VCaP (cell line): ENCODE measurements around the gene RPRD1B.

ENCODE experiments used
- H3K27ac ChIP-seq: fragments of 450-650 bp; 2 replicates; pipeline ENCODE4 v1.5.1; 2017
- CTCF ChIP-seq: fragments of 450-650 bp; conservative IDR thresholded peaks from 2 replicates; pipeline ENCODE4 v1.5.1; 2017; ENCODE audit warnings: mild to moderate bottlenecking, moderate library complexity

Gene RPRD1B

GRCh38 chr20:38044685-38045084, 11.1 kb downstream of the RPRD1B start:
- no peak overlapping the region for H3K27ac ChIP-seq

GRCh38 chr20:38046572-38046971, 13.0 kb downstream of the RPRD1B start:
- no peak overlapping the region for H3K27ac ChIP-seq
- no peak for TF ChIP-seq CTCF

More at GRCh38 chr20:38044685-38045084, 11.1 kb downstream of the RPRD1B start:
- no peak for TF ChIP-seq CTCF

GRCh38 chr20:38049800-38050199, 16.3 kb downstream of the RPRD1B start:
- peak overlapping the region; percentile 37 for H3K27ac ChIP-seq
- TF ChIP-seq CTCF: no peak

DNA sequence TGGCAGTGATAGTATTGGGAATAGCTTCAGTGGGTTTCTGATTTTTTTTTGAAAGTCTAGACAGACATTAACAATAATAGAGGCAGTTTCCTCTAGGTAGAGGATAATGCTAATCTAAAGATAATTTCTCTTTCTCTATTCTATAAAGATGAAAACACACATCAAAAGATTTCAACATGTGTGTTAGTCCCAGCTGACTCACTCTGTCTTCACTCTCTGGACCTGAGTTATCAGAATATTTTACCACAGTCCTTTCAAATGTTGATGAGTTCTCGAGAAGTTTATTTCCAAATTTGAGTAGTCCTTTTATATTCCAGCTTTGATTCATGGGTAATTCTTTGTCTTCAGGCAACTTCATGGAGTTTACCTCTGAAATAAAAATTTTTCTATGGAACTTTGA, 17.1 kb downstream of the RPRD1B start:
- peak overlapping the region; percentile 37 for H3K27ac ChIP-seq
- no peak for TF ChIP-seq CTCF

DNA sequence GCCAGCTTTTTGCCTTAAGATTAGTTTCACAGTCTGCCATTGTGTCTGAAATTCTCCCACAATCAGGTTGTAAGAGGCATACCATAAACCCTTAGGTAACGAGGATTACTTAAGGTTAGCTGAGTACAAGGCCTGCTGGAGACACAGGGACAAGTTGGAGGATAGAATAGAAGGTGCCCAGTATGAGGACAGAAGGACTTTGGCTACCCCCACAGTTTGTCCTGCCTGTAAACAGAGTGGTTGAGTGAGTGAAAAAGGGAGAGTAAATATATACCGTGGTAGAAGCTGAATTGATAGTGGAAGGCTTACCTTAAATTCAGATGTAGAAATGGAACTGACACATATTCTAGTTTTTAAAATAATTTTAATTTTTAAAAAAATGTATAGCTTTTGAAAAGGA, 19.3 kb downstream of the RPRD1B start:
- peak overlapping the region; percentile 25 for H3K27ac ChIP-seq
- no peak for TF ChIP-seq CTCF

DNA sequence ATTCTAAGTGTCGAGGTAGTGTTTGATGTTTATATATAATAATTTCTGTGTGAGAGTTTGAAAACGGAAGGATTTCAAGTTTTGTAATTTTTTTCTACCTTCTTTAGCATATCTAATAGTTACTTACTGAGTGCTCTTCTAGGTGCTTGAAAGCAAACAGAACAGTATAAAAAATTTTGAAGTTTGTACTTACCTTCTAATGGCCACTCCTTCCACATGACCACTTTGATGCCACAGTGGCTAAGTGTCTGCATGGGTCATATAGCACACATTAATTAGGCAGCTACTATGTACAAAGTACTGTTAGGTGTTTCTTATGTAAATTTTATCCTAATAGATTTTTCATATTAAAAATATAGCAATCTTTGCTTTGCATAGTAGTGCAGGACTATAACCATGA, 21.1 kb downstream of the RPRD1B start:
- H3K27ac ChIP-seq: peak overlapping the region; percentile 30
- TF ChIP-seq CTCF: no peak

DNA sequence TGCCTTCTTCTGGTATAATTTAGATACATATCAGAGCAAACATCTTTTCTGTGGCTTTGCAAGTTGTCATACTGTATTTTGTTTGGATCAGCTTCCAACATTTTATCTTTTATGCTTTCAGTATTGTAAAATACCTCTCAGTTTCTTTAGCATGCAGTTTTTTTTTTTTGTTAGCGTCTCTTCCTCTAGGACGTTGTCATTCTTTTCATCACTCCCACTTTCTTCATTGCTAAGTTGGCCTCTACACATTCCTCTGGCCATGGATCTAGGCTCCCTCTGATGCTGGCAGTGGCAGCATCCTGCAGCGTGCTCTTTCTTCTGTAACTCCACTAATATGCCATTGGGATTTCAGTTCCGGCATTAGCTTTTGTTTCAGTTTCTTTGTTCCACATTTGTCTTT, 21.7 kb downstream of the RPRD1B start:
- peak overlapping the region; percentile 30 for H3K27ac ChIP-seq
- no peak for TF ChIP-seq CTCF

DNA sequence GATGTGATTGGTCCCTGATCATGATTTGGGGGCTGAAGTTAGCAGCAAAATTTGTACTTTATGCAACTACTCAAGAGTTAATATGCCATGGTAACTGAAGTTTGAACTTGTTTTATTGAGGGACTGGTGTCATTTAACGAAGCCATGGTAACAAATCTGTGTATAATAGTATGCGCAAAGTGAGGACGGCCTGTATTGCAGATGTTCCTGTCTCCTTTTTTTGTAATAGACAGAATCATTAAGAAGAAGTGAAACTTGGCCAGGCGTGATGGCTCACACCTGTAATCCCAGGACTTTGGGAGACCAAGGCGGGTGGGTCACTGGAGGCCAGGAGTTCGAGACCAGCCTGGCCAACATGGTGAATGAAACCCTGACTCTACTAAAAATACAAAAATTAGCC, 22.3 kb downstream of the RPRD1B start:
- H3K27ac ChIP-seq: peak overlapping the region; percentile 30
- TF ChIP-seq CTCF: no peak
